Tibial nerve (tissue), 4 donors: ENCODE data around the gene HMGN2.

Experiments used
- EP300 ChIP-seq, 2 donors: sonication (generic); formaldehyde crosslinking; IDR thresholded peaks; one replicate each; pipeline ENCODE4 v1.6.1; 2017; ENCODE audit warnings: antibody characterized with exemption in 2 of 2, mild to moderate bottlenecking in 1 of 2
- POLR2A ChIP-seq, 2 donors: fragments of 450-650 bp; IDR thresholded peaks; one replicate each; pipeline ENCODE4 v1.6.1; 2017; ENCODE audit warnings: antibody characterized with exemption in 2 of 2, mild to moderate bottlenecking in 2 of 2, moderate library complexity in 2 of 2
- TF ChIP-seq, protein P1 (sequence below), 5 experiments: fragments of 200-600 bp in 3 of 5; fragments of 450-650 bp in 2 of 5; sonication (generic) in 3 of 5; IDR thresholded peaks; one replicate each; pipeline ENCODE4 v1.5.1; 2016 to 2019; ENCODE audit warnings: antibody characterized with exemption in 5 of 5, mild to moderate bottlenecking in 3 of 5, moderate library complexity in 2 of 5

- TF ChIP-seq, protein P1, sequence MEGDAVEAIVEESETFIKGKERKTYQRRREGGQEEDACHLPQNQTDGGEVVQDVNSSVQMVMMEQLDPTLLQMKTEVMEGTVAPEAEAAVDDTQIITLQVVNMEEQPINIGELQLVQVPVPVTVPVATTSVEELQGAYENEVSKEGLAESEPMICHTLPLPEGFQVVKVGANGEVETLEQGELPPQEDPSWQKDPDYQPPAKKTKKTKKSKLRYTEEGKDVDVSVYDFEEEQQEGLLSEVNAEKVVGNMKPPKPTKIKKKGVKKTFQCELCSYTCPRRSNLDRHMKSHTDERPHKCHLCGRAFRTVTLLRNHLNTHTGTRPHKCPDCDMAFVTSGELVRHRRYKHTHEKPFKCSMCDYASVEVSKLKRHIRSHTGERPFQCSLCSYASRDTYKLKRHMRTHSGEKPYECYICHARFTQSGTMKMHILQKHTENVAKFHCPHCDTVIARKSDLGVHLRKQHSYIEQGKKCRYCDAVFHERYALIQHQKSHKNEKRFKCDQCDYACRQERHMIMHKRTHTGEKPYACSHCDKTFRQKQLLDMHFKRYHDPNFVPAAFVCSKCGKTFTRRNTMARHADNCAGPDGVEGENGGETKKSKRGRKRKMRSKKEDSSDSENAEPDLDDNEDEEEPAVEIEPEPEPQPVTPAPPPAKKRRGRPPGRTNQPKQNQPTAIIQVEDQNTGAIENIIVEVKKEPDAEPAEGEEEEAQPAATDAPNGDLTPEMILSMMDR (IDR thresholded peaks at IDR 0.05) = no peak
- TF ChIP-seq EP300 (IDR thresholded peaks at IDR 0.05) (no peak), POLR2A (IDR thresholded peaks at IDR 0.05) (no peak)
These were observed 5.4 kb downstream of the HMGN2 start for GRCh38 chr1:26477446-26478152.
